Liver (tissue), 9 donors: ENCODE data around the gene LOX. TPM values are rescaled to one million over a fixed set of nuclear protein-coding genes. Genes with fewer than 3 reads are reported as not detected.
A peak's percentile ranks its signal among the peaks of the same experiment; 100 is the strongest.

ENCODE experiments used
- DNase-seq: peaks from one replicate; pipeline ENCODE4 v3.0.0-alpha.2; 2017; ENCODE audit warnings: low spot score
- H3K27ac ChIP-seq, 2 donors: one replicate each; pipeline ENCODE4 v1.7.0; 2013; ENCODE audit warnings: inconsistent platforms in 2 of 2, low read length in 2 of 2, control low read depth in 1 of 2, low read depth in 1 of 2, mild to moderate bottlenecking in 1 of 2
- H3K27me3 ChIP-seq, 4 donors: one replicate each; pipeline versions ENCODE4 v1.6.1 to v1.7.0; 2013; ENCODE audit warnings: low read length in 3 of 4, inconsistent platforms in 1 of 4, mild to moderate bottlenecking in 1 of 4, moderate library complexity in 1 of 4; ENCODE audit not compliant: control insufficient read depth in 4 of 4, insufficient read depth in 4 of 4
- H3K36me3 ChIP-seq, 4 donors: one replicate each; pipeline versions ENCODE4 v1.6.1 to v1.7.0; 2013; ENCODE audit warnings: low read length in 3 of 4, mild to moderate bottlenecking in 3 of 4, low read depth in 1 of 4, moderate library complexity in 1 of 4; ENCODE audit not compliant: control insufficient read depth in 4 of 4, insufficient read depth in 3 of 4
- H3K4me1 ChIP-seq, 4 donors: one replicate each; pipeline versions ENCODE4 v1.6.1 to v1.7.0; 2013; ENCODE audit warnings: low read length in 3 of 4, mild to moderate bottlenecking in 3 of 4, moderate library complexity in 1 of 4; ENCODE audit not compliant: control insufficient read depth in 4 of 4, insufficient read depth in 4 of 4
- H3K4me3 ChIP-seq, 3 donors: one replicate each; pipeline versions ENCODE4 v1.6.1 to v1.7.0; 2013; ENCODE audit warnings: low read length in 3 of 3, control low read depth in 1 of 3, low read depth in 1 of 3, mild to moderate bottlenecking in 1 of 3
- H3K9ac ChIP-seq, 2 donors: one replicate each; pipeline ENCODE4 v1.7.0; 2013; ENCODE audit warnings: low read length in 2 of 2, mild to moderate bottlenecking in 2 of 2, moderate library complexity in 2 of 2, control low read depth in 1 of 2, low read depth in 1 of 2
- H3K9me3 ChIP-seq, 4 donors: one replicate each; pipeline versions ENCODE4 v1.6.1 to v1.7.0; 2013; ENCODE audit warnings: low read length in 3 of 4; ENCODE audit not compliant: control insufficient read depth in 4 of 4
- FOXA1 ChIP-seq: IDR thresholded peaks from 2 replicates; pipeline ENCODE4 v1.6.1; 2016; ENCODE audit warnings: antibody characterized with exemption
- FOXA2 ChIP-seq: IDR thresholded peaks from 2 replicates; pipeline ENCODE4 v1.6.1; 2016; ENCODE audit warnings: antibody characterized with exemption
- GABPA ChIP-seq, 2 donors: IDR thresholded peaks in 1 of 2; conservative IDR thresholded peaks in 1 of 2; 2 replicates each; pipeline ENCODE4 v1.6.1; 2016; ENCODE audit warnings: antibody characterized with exemption in 2 of 2, mild to moderate bottlenecking in 1 of 2, moderate library complexity in 1 of 2
- HNF4A ChIP-seq, 2 donors: conservative IDR thresholded peaks; 2 replicates each; pipeline ENCODE4 v1.6.1; 2016; ENCODE audit warnings: antibody characterized with exemption in 2 of 2, mild to moderate bottlenecking in 2 of 2
- JUND ChIP-seq, 2 donors: IDR thresholded peaks; 2 replicates each; pipeline ENCODE4 v1.6.1; 2016; ENCODE audit warnings: antibody characterized with exemption in 2 of 2
- NR2F2 ChIP-seq: IDR thresholded peaks from 2 replicates; pipeline ENCODE4 v1.6.1; 2016; ENCODE audit warnings: antibody characterized with exemption
- RAD21 ChIP-seq, 2 donors: IDR thresholded peaks; 2 replicates each; pipeline ENCODE4 v1.6.1; 2016; ENCODE audit warnings: antibody characterized with exemption in 2 of 2, mild to moderate bottlenecking in 2 of 2
- REST ChIP-seq: IDR thresholded peaks from 2 replicates; pipeline ENCODE4 v1.6.1; 2016; ENCODE audit warnings: antibody characterized with exemption, mild to moderate bottlenecking
- RXRA ChIP-seq, 2 donors: IDR thresholded peaks; 2 replicates each; pipeline ENCODE4 v1.6.1; 2017 to 2018; ENCODE audit warnings: antibody characterized with exemption in 2 of 2, mild to moderate bottlenecking in 1 of 2
- YY1 ChIP-seq: IDR thresholded peaks from 2 replicates; pipeline ENCODE4 v1.6.1; 2016; ENCODE audit warnings: antibody characterized with exemption, mild to moderate bottlenecking
- ZBTB33 ChIP-seq: IDR thresholded peaks from 2 replicates; pipeline ENCODE4 v1.6.1; 2016; ENCODE audit warnings: antibody characterized with exemption
- WGBS: extraction: QIAGEN DNeasy Blood & Tissue Kit; methylation state at CpG from one replicate; pipeline ENCODE4 v1.1.7; 2013; 5-methylcytosine and 5-hydroxymethylcytosine counted together
- polyA plus RNA-seq, 2 donors: library from polyadenylated mRNA; stranded (reverse) in 1 of 2; unstranded in 1 of 2; fragments of 200-250 nt in 1 of 2; fragments of >200 nt in 1 of 2; fragmentation: Nextera tagmentation in 1 of 2; extraction: Ambion mirVana in 1 of 2; gene quantifications; one replicate each; pipeline versions ENCODE4 v1.2.1 to v1.2.3, GENCODE V29; 2013 to 2015
- total RNA-seq, 2 donors: library from RNA; depleted of rRNA; stranded (reverse); fragments of >200 nt; gene quantifications; one replicate each; pipeline ENCODE4 v1.2.3, GENCODE V29; 2014
- TF ChIP-seq, protein P1 (sequence below): fragments of 150-350 bp; IDR thresholded peaks from 2 replicates; pipeline ENCODE4 v1.5.1; 2017; ENCODE audit warnings: improper control_type of control experiment, low read depth, low read length; ENCODE audit not compliant: missing input control
- TF ChIP-seq, protein P2 (sequence below): IDR thresholded peaks from 2 replicates; pipeline ENCODE4 v1.6.1; 2016; ENCODE audit warnings: antibody characterized with exemption
- donor health status: healthy.
- donor health status: healthy.
- donor health status: healthy.
- donor health status: healthy.
- donor health status: healthy.

The LOX gene
- total and polyA plus RNA-seq, 4 donors, result 0.42 to 2.2 (median 0.92) TPM

- no peaks in the 10 kb centered on the region for H3K9me3 ChIP-seq
- TF ChIP-seq YY1 (no peak), RAD21 (IDR thresholded peaks at IDR 0.05) (peak in 1 of 2 donors; percentile 62), JUND (IDR thresholded peaks at IDR 0.05) (no peak)
- H3K36me3 ChIP-seq, result no peaks in the 10 kb centered on the region
- H3K4me1 ChIP-seq, result no peaks in the 10 kb centered on the region
- no peak for DNase-seq
- no peak overlapping the region for H3K9ac ChIP-seq
- 47% methylated on average over 9 of the region's 9 CpGs for WGBS
- no peak overlapping the region for H3K4me3 ChIP-seq
- H3K27me3 ChIP-seq, result no peaks in the 10 kb centered on the region
- H3K27ac ChIP-seq, result no peak overlapping the region
Observed at GRCh38 chr5:122091936-122092600, 14.0 kb upstream of the LOX start.

GRCh38 chr5:122089096-122090013, 11.3 kb upstream of the LOX start:
- no peak overlapping the region for H3K4me3 ChIP-seq
- 64% methylated on average over 2 of the region's 2 CpGs for WGBS
- H3K27ac ChIP-seq, result no peak overlapping the region
- no peaks in the 10 kb centered on the region for H3K4me1 ChIP-seq
- TF ChIP-seq FOXA1 (no peak), ZBTB33 (no peak), HNF4A (conservative IDR thresholded peaks at IDR 0.05) (no peak), REST (no peak), RXRA (IDR thresholded peaks at IDR 0.05) (no peak), NR2F2 (no peak)
- H3K9ac ChIP-seq, result no peak overlapping the region
- H3K9me3 ChIP-seq, result no peaks in the 10 kb centered on the region
- no peaks in the 10 kb centered on the region for H3K27me3 ChIP-seq
- no peaks in the 10 kb centered on the region for H3K36me3 ChIP-seq
- no peak for DNase-seq

DNA sequence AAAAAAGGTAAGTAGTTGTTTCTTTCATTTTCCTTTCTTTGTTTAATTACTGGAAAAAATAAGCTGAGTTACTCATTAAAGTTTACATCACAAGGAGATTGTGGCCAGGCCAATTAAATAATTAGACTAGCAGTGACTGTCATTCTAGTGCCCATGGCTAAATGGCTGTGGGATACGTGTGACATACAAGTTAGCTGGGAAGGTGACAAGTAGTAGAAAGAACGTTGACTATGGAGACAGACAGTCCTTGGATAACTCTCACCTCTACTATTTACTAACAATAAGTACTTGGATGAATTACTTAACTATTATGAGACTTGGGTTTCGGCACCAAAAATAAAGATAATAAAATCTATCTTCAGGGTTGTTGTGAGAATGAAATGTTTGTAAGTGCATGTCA, 7.0 kb upstream of the LOX start:
- WGBS, result 77% methylated on average over 3 of the region's 3 CpGs
- Histone ChIP-seq H3K4me3 (no peak overlapping the region), H3K27ac (no peak overlapping the region), H3K9me3 (no peaks in the 10 kb centered on the region), H3K27me3 (no peaks in the 10 kb centered on the region), H3K9ac (no peak overlapping the region), H3K36me3 (no peaks in the 10 kb centered on the region), H3K4me1 (no peaks in the 10 kb centered on the region)
- no peak for DNase-seq
- TF ChIP-seq, protein P1, sequence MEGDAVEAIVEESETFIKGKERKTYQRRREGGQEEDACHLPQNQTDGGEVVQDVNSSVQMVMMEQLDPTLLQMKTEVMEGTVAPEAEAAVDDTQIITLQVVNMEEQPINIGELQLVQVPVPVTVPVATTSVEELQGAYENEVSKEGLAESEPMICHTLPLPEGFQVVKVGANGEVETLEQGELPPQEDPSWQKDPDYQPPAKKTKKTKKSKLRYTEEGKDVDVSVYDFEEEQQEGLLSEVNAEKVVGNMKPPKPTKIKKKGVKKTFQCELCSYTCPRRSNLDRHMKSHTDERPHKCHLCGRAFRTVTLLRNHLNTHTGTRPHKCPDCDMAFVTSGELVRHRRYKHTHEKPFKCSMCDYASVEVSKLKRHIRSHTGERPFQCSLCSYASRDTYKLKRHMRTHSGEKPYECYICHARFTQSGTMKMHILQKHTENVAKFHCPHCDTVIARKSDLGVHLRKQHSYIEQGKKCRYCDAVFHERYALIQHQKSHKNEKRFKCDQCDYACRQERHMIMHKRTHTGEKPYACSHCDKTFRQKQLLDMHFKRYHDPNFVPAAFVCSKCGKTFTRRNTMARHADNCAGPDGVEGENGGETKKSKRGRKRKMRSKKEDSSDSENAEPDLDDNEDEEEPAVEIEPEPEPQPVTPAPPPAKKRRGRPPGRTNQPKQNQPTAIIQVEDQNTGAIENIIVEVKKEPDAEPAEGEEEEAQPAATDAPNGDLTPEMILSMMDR, result no peak
- no peak for TF ChIP-seq GABPA (IDR thresholded peaks at IDR 0.05 in 1 of 2, conservative IDR thresholded peaks at IDR 0.05 in 1 of 2)
- no peak for TF ChIP-seq JUND (IDR thresholded peaks at IDR 0.05)
- TF ChIP-seq, protein P2, sequence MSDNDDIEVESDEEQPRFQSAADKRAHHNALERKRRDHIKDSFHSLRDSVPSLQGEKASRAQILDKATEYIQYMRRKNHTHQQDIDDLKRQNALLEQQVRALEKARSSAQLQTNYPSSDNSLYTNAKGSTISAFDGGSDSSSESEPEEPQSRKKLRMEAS, result no peak
- TF ChIP-seq NR2F2, result no peak
- TF ChIP-seq FOXA2, result no peak
